Globus pallidus (tissue), 1 donor: ENCODE measurements around the gene PLEK.
"Not testable (repeated sequence)": the region's sequence is repeated elsewhere in the genome, so short reads cannot be mapped to it uniquely, and the experiment has no call there.

Experiments used
- DNase-seq: peaks from one replicate; pipeline ENCODE4 v3.0.0-alpha.2; 2015; ENCODE audit warnings: low spot score

Gene PLEK

DNA sequence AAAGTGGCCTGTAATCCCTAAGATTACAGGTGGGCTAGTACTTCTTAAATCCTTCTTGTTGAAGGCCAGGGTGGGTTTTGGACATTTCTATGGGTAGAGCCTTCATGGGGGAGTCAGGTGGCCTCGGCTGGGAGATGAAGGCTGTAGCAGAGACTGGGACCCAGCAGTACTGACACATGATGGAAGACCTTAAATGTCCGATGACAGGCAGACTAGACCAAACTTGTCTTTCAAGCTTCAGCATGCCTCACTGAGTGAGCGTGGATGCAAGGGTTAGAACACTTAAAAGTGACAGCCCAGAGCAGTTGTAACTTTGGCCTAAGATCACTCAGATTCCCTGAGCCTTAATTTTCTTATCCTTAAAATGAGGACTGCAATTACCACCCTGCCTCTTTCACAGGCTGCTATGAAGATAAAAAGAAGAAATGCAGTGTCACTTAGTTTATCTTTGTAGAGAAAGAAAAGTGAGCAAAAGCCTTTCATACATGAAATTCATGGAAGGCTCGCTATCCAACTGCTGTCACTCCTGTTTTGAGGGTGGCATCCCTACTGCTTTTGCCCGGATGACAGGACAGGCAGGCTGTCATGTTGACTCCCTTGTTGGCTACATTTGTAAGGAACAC, 19.5 kb downstream of the PLEK start:
- DNase-seq, result no peak

DNA sequence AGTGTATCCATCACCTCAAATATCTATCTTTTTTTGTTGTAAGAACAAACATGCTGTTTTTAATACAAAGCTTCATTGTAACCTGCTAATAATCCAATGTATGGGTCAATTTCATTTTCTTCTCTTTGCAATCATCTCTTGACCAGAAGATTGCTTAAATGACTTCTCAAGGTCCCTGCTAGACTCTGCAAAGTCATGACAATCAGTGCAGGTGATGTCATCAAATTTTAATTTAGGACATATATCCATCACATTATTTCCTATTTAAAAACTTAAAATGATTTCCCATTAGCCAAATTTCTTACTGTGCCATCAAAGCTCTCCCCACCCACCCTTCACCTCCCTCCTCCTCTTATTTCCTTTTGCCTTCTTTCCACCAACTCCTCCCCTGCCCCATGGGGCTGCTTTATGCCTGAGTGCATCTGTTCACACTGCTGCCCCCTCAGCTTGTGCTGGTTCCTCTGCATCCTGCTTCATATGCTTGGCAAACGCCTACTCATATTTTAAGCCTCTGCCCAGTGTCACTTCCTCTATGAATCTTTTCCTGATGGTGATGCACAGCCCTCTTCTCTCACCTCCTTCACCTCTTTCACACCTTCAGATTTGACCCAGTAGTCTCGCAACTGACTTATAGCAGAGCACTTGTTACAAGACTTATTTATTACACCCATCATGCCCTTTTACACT, 20.3 kb downstream of the PLEK start:
- no peak for DNase-seq

DNA sequence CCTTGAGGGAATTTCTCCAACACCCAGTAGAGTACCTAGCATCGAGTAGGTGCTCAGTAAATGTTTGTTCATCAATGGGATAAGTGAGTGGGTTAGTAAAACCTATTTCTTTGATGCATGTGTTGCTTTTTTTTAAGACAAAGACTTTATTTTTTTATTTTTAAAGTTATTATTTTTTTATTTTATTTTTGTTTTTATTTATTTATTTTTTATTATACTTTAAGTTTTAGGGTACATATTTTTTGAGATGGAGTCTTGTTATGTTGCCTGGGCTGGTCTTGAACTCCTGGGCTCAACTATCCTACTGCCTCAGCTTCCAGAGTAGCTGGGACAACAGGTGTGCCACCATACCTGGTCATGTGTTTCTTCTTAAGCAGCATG, 20.8 kb downstream of the PLEK start:
- DNase-seq, result no peak

DNA sequence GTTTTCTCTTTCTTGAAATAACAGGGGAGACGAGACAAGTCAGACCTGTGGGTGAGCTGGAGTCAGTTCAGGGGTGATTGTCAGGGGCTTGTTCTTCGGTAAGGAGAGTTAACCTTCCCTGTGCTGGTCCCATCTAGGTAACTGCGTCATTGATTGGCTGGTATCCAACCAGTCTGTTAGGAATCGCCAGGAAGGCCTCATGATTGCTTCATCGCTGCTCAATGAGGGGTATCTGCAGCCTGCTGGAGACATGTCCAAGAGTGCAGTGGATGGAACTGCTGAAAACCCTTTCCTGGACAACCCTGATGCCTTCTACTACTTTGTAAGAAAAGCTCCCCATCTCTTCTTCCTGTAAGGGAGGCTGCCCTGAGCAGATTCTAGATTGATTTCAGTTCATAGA, 21.3 kb downstream of the PLEK start:
- DNase-seq, result no peak

DNA sequence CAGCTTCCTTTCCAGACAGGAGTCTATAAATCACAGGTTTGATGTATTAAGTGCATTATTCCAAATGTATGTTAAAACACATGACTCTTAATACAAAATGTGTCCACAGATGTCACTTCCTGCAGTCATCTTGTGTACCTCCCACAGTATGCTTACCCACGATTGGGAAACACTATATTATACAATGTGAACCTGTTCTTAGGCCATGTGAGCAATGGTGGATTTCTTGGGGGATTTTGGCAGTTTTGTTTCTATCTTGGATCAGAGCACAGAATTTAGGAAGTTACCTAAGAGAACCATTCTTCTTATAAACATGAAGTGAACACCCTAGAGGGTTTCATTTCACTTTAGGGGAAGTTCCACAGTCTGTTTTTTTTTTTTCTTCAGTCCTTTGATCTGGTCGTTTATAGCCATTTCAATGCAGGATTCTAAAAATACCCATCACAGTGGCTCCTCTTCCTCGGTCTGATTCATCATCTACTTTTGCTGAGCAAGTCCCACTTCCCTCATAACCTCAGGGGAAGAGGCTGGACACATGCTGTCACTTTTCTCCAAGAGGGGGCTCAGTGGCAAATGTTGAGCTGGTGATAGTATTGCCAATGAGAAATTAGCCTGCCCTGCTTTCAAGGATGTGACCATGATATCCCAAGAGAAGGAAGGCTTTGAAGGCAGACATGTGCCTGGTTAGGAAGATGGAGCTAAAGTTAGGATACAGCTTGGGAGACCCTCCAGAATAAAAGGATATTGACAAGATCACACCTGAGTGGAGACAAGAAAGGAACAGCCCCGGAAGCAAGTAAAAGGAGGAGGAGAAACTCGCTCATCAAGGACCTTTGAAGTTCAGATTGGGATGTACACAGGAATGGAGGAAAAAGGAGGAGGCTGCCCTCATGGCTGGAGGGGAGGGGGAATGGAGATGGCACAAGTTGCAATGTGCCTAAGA, 22.6 kb downstream of the PLEK start:
- no peak for DNase-seq

DNA sequence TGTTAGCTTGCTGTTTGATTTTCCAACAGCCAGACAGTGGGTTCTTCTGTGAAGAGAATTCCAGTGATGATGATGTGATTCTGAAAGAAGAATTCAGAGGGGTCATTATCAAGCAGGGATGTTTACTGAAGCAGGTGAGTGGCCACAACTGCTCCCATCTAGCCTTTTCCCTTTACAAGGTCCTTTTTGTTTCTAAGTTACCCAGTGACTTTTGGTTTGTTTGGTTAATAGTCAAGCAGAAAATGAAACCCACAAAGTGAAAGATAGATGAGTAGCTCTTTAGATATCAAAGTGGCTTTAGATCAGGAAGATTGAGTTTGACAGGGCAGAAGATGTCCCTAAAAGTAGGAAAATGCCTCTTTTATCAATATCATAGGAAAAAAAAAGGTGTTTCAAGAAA, 23.3 kb downstream of the PLEK start:
- DNase-seq, result no peak

DNA sequence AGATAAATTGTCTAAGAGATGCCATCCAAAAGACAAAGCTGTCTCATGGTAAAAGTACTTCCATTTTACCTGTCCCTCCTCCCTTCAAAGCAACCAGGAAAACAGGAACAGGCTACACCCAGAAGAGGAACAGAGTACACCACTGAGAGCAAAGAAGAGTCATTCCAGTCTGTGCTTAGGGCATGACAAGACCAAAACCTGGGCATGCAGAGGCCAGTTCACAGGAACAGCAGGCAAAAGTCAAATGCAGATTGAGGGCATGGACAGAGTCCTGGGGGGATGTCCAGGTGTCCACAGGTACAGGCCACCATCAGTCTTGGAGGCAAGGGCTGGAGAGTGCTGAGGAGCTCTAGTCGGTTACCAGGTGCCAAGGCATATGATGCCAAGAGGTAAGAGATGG, 23.7 kb downstream of the PLEK start:
- no peak for DNase-seq

DNA sequence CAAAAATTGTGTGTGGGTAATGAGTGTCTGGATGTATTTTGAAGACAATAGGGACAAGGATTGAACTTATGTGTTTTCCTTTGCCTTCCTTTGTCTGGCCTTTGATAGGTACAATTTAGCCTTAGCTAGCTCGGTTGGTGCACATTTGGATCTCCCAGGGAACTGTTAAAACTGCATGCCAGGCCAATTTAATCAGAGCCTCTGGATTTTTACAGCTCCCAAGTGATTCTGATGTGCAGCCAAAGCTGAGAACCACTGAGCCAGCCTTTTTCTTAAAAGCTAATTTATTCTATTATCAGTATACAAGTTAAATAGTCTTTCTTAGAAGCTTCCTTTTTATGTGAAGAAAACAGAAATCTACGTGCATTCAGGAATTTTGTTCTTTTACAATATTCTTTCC, 25.0 kb downstream of the PLEK start:
- no peak for DNase-seq

DNA sequence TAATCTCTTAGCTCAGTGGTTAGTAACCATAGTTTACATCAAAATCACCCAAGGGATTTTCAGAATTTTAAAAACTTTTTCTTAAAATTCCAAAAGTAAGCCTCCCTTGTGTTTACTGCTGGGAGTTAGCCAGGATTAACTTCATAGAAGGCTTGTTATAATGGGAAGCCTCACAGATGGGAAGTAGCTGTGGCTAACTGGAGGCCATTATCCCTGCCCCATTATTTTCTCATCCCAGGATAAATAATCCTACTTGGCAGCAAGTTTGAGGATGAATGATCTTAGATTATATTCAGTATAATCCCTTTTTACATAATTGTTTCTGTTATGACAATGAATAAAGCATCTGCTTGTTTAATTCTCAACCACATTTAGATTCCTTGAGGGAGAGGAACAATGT, 25.5 kb downstream of the PLEK start:
- DNase-seq, result no peak

DNA sequence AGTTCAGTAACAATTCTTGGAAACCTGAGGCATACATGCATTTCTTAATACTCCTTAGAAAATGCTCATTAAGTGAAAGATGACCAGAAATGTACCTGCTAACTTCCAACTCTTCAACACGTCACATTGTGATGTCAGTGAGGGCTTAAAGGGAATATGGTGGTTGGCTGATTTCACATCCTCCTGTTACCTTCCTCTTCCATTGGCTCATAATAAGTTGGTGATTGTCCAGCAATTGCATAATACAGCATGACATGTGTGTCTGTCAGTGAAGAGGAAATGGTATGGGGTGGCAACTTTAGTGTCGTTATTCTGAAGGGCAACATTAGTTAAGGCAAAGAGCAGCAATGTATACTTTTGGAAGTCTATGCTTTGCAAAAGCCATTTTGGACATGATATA, 26.0 kb downstream of the PLEK start:
- DNase-seq, result no peak

DNA sequence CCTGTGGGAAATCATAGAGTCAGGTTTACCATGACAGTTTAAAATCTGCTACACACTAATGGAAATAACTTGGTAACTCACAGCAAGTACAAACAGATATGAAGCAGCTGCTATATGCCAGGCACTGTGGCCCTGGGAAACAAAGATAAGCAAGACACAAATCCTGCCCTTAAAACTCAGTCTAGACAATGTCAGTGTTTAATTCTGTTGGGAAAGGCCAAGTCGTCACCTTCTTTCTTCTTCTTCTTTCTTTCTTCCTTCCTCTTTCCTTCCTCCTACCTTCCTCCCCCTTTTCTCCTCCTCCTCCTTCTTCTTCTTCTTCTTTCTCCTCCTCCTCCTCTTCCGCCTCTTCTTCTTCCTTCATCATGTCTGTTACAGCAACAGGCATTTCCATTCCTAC, 26.8 kb downstream of the PLEK start:
- no peak for DNase-seq

DNA sequence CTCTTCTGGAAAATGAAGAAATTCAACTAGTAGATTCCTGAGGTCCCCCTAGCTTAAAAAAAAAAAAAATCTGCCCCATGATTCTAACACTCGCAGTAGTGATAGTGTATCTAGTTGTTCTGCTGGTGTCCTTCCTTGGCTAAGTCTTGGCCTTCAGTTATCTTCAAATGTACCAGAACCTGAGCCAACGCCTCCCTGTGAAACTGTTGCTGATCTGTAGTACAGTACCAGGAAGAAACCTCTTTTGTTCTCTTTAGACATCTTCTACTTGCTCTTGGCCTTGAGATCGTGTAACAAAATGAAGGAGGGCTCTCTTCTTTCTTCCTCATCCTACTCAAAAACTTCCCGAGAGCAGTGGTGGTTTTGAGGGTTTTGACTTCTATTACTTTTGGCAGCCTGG, 31.0 kb downstream of the PLEK start:
- DNase-seq, result no peak

DNA sequence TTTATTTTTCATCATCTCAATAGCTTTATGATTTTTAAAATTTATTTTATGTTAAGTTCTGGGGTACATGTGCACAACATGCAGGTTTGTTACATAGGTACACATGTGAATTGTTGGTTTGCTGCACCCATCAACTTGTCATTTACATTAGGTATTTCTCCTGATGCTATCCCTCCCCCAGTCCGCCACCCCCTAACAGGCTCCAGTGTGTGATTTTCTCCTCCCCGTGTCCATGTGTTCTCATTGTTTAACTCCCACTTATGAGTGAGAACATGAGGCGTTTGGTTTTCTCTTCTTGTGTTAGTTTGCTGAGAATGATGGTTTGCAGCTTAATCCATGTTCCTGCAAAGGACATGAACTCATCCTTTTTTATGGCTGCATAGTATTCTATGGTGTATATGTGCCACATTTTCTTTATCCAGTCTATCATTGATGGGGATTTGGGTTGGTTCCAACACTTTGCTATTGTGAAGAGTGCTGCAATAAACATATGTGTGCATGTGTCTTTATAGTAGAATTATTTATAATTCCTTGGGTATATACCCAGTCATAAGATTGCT, 32.7 kb downstream of the PLEK start:
- DNase-seq, result not testable (repeated sequence)

DNA sequence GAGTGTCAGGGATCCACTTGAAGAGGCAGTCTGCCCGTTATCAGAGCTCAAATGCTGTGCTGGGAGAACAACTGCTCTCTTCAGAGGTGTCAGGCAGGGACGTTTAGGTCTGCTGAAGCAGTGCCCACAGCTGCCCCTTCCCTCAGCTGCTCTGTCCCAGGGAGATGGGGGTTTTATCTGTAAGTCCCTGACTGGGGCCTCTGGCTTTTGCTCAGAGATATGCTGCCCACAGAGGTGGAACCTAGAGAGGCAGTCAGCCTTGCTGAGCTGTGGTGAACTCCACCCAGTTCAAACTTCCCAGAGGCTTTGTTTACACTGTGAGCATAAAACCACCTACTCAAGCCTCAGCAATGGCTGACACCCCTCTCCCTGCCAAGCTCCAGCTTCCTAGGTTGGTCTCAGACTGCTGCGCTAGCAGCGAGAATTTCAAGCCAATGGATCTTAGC, 38.1 kb downstream of the PLEK start:
- no peak for DNase-seq

DNA sequence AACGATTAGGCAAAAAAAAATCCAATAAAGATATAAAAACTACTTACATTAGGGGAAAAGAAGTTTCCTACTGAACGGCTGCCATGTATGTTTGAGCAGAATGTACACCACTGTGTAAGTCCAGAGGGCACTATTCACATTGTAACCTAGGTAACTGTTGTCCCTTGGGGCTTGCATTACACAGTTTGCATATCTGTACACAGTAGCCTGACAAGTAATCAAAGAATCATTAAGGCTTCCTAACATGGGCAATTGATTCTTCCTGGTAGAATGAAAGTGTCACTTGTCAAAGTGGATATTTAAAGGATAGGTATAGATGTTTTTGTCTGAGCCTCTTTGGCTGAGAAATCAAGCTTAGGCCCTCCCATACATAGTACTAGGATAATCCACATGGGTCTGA, 39.1 kb downstream of the PLEK start:
- no peak for DNase-seq

DNA sequence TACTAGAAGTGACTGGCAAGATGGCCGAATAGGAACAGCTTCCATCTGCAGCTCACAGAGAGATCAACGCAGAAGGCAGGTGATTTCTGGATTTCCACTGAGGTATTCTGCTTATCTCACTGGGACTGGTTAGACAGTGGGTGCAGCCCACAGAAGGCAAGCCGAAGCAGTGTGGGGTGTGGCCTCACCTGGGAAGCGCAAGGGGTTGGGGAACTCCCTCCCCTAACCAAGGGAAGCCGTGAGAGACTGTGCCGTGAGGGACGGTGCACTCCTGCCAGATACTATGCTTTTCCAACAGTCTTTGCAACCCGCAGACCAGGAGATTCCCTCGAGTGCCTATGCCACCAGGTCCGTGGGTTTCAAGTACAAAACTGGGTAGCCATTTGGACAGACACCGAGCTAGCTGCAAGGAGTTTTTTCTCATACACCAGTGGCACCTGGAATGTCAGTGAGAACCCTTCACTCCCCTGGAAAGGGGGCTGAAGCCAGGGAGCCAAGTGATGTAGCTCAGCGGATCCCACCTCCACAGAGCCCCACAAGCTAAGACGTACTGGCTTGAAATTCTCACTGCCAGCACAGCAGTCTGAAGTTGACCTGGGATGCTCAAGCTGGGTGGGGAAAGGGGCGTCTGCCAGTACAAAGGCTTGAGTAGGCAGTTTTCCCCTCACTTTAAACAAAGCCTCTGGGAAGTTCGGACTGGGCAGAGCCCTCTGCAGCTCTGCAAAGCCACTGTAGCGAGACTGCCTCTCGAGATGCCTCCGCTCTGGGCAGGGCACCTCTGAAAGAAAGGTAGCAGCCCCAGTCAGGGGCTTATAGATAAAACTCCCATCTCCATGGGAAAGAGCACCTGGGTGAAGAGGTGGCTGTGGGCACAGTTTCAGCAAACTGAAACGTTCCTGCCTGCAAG, 40.1 kb downstream of the PLEK start:
- no peak for DNase-seq

DNA sequence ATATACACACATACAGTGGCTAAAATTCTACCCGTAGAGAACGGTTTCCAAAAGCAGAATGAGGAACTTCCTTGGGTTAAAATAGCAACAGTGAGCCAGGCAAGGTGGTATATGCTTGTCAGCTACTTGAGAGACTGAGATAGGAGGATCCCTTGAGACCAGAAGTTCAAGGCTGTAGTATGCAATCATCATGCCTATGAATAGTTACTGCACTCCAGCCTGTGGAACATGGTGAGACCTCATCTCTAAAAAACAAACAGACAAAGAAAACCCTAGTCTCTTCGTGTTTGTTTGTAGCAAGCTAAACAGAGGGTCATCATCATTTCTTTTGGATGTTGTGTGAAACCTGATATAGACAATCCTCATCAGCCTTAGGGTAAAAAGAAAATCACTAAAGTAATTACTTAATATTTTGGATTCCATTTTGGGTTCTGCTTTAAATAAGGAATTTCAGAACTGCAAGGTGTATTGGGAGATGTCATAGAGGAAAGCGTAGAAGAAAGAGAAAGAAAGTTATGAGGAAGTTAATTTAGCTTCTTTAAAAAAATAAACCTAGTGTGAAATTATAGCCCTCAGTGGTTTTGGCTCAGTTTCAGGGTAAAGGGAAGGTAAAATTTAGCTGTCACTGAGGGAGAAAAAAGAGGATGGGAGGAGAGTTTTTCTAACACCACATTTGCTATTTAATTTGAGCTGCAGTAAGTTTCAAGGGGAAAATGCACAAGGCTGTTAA, 46.5 kb downstream of the PLEK start:
- DNase-seq, result no peak

DNA sequence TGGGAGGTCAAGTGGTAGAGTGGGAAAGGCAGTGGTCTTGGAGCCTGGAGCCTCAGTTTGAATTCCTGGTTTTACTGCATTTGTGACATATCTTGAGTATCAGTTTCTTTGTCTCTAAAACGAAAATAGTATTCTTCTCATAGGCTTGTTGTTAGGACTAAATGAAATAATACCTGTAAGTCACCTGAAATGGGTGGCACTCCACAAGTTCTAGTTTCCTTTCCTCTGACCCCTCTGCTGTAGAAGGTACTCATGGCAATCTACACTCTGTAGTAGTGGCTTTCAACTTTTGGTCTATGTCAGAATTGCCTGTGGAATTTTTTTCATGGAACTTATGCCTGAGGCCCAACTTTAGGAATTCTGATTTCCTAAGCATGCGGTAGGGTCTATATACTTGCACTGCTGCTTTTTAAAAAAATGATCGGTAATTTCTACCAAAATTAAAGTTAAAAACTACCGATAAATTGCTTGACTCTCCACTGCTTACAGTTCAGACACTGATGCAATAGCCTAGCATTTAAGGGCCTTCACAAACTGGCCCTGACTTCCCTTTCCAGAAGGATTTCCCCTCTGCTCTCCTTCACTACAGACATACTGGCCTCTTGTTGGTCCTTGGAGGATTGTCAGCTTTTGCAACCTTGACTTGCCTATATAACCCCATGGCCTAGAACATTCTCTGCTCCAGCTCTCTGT, 47.2 kb downstream of the PLEK start:
- no peak for DNase-seq

DNA sequence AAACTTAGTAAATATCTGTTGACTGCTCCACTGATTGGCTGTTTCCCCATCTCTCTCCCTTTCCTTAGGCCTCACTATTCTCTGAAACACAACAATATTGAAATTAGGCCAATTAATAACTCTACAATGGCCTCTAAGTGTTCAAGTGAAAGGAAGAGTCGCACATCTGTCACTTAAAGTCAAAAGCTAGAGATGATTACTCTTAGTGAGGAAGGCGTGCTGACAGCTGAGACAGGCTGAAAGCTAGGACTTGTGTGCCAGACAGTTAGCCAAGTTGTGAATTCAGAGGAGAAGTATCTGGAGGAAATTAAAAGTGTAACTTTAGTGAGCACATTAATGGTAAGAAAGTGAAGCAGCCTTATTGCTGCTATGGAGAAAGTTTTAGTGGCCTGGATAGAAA, 48.4 kb downstream of the PLEK start:
- no peak for DNase-seq

DNA sequence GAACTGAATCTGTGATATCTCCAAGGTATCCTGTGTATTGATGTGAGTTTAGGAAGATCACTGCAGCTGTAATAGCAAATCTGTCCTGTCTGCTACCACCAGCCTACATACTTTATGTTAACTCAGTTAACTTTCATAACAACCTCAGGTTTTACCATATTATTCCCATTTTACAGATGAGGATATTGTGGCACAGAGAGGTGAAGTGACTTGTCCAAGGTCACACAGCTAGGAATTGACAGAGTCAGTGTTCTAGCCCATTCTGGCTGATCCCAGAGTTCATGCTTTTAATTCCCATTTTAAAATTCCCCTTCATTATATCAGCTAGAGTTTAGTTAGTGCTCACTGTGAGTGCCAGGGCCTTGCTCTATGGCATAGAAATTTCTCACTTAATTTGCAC, 49.4 kb downstream of the PLEK start:
- no peak for DNase-seq
